EH (cell line): ENCODE results near the gene B3GAT2.
A peak's percentile ranks its signal among the peaks of the same experiment; 100 is the strongest.

Source experiments
- DNase-seq: peaks from one replicate; pipeline ENCODE4 v3.0.0-alpha.2; 2015; ENCODE audit warnings: low read depth

B3GAT2 gene

DNA sequence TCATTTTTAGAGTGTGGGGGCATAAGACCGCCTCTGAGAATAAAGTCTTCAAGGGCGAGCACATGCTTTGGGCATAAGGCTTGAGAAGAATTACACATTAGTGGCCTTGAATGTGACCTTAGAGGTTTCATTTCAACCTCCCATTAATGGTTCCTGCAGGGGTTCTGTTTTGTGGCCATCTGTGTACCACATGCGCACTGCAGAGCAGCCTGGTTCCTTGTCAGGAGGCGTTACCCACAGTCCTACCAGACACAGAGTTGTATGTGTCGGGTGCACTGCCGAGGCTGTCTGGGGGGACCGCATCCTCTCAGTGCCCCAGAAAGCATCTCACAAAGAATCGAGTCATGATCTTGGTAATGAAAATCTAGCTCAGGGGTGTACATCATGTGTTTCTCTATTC is 115.7 kb downstream of the B3GAT2 start:
- DNase-seq = no peak

DNA sequence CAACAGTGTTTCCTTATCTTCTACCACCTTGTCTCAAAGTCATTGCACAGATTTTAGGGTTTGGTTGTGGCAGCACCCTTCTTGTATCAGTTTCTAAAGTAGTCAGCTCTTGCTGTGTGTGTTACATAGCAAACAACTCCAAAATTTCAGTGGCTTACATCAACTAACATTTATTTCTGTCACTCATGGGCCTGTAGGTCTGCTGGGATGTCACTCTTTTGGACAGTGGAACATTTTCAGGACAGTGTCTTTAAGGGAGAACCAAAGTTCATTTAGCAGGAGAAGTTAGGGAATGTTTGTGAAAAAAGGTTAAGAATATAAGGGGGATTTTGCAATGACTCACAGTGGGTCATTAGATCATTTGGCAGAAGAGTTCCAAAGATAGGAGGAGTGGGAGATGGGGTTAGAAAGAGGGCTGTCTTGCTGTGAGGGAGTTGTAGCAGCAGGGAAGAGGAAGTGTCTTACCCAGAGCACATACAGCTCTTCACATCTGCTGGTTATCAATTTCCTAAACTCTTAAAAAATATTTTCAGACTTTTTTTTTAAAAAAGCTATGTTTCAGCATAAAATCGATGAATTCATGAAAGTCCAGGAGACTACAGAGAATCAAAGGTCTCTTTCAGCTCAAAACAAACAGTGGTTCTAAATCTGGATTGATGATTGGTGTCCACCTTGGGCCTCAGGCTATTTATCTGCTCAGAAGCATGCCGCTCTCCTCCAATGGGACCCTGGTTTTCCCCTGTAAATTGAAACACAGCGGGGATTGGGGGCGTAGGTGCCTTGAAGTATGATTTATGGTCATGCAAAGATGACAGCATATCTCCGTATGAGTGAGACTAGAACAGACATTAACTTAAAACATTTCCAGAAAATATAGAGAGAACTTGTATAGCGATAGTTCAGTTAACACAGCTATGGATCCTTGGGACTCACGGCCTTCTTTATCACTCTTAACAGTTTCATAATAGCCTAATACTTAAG is 117.3 kb downstream of the B3GAT2 start:
- DNase-seq = no peak

DNA sequence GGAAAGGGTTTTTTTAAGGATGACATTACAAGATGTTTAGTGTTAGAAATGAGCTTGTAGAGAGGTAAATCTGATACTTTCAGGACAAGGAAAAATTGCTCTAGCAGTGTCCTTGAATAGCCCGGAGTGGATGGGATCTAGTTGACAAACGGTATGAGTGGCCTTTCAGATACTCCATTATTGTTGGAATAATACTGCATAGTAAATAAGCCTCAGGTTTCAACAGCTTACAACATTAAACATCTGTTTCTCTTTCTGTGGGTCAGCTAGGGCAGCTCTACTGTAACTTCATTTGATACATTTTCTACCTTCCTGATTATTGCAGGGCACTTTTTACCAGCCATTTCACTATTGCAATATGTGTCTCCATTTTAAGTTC is 118.0 kb downstream of the B3GAT2 start:
- DNase-seq = no peak

DNA sequence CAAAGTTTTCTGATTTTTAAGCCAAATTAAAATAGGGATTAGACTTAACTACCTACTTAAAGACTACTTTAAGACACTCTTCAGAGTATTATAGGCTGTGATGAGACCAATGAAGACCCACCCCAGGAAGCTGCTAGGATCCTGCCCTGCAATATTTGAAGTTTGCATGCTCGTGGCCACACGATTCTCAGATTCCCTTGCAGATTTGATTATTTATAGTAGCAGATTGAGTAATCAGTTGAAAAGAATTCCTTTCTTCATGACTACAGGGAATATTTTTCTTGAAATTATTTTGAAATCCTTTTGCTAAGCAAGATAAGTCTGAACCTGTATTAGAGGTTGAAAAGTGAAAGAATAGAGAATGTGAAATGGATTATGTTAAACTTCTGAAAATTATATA is 122.3 kb downstream of the B3GAT2 start:
- peak; percentile 54 for DNase-seq

DNA sequence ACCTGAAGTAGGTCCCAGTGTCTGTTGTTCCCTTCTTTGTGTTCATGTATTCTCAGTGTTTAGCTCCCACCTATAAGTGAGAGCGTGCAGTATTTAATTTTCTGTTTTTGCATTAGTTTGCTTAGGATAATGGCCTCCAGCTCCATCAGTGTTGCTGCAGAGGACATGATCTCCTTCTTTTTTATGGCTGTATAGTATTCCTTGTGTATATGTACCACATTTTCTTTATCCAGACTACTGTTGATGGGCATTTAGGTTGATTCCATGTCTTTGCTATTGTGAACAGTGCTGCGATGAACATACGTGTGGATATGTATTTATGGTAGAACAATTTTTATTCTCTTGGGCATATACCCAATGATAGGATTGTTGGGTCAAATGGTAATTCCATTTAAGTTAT is 125.4 kb downstream of the B3GAT2 start:
- DNase-seq = no peak

DNA sequence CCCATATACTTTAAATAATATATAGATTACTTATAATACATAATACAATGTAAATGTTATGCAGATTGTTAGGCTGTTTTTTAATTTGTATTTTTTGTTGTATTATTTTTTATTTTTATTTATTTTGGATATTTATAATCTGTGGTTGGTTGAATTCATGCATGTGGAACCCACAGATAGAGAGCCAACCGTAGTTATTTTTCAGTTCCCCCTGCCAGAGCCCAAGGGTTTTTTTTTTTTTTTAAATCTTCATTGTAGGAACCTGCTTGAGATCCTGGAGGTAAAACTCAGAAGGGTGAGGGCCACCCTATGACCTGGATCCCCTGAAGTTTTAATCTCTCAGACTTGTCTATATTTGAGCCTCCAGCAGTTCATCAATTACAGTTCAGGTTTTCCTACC is 133.2 kb downstream of the B3GAT2 start:
- DNase-seq = no peak

DNA sequence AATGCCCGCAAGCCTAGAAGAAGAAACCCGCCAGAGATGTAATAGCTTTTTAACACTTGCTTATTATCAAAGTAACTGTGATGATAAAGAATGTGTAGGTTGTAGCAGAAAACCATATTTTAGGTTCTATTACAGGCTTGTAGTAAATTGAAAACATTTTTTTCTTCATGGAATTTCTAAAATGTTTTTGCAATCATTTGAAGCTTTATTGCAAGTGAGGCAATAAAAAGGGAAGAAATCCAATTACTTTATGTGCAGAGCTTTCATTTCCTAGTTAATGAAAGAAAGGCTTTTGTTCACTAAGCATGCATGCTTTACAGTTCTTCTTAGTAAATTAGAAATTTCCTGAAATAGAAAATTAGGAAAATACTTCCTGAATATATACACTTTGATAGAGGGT is 135.1 kb downstream of the B3GAT2 start:
- DNase-seq = no peak

DNA sequence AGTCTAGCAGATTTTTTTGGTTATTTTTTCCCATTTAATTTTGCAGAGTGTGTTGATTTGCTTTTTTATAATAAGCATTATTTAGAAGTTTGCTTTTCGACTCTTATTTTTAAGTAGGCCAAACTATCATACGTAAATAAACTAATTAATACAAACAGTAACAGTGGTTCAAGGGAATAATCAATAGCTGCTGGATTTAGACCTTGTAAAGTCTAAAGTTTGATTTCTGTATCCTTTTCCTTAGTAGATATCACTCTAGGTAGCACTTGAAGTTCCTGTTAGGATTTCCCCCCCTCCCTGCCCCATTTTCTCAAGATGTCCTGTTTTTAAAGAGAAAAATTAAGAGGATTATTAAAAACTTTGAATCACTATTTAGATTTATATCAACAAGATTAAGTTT is 136.1 kb downstream of the B3GAT2 start:
- DNase-seq = no peak

DNA sequence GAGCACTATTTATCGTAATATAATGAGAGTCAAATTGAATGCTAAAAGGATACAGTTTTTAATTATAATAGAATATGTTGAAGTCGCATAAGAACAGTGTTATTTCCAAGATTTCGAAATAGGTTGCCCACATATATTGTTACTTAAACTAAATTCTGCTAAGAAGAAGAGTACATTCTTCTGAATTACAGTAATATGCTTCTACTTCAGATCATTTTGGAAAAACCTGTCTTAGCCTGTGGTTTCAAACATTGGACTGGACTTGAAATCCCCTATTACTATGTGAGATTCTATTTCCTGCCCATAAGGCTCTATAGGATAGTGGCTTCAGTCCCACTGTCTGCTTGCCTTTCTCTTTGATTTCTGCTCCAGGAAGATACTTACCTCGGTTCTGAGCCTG is 137.2 kb downstream of the B3GAT2 start:
- DNase-seq = no peak

DNA sequence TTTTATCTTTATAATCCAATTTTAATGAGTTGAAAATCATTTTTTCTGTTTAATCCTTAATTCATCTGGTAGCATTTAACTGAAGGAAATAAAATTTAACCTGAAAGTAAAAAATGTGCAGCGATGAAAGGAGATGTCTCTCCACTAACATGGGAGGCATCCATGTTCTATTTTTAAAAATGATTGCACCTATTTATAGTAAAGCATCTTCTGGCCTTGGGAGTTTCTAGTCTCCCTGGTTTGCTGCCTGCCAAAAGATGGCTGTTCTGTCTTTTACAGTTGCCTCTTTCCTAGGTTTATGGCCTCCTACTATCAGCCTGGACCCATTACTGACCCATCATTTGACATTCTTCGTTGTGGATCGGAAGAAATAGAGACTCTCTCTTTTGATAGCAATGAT is 143.0 kb downstream of the B3GAT2 start:
- no peak for DNase-seq

DNA sequence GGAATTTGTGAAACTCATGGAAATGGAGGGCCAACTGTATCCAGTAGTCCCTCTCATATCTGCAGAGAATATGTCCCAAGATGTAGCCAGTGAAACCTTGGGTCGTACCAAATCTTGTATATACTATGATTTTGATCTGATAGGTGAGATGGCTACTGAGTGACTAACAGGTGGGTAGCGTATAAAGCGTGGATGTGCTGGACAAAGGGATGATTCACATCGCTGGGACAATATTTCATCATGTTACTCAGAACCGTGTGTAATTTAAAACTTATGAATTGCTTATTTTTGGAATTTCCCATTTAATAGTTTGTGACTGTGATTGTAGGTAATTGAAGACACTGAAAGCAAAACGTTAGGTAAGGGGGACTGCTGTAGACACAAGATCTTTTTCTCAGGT is 145.1 kb downstream of the B3GAT2 start:
- no peak for DNase-seq
